COR-L47 (cell line): ENCODE results near the gene SPAG17.
A peak's percentile ranks its signal among the peaks of the same experiment; 100 is the strongest.
"Not testable (repeated sequence)": the region's sequence is repeated elsewhere in the genome, so short reads cannot be mapped to it uniquely, and the experiment has no call there.

Source experiments
- DNase-seq: peaks from one replicate; lab custom pipeline; 2025; lab: John Stamatoyannopoulos, UW

The SPAG17 gene

DNA sequence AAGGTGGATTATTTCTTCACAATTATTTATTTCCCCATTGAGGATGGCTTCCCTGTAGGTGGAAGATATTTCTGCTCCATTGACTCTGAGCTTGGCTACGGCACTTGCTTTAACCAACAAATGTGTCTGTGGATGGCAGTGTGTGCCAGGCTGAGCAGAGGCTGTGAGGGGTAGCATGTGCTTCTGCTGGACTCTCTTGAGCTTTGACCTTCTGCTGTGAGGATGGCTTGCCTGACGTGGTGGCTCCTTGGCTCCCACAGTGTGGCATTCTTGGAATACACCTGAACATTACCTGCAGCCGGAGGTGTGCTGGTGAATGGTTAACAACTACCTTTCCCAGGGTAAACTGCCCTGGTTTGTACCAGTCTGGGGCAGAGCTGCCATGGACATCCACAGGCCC lies 208.6 kb downstream of the SPAG17 start:
- DNase-seq, result no peak

DNA sequence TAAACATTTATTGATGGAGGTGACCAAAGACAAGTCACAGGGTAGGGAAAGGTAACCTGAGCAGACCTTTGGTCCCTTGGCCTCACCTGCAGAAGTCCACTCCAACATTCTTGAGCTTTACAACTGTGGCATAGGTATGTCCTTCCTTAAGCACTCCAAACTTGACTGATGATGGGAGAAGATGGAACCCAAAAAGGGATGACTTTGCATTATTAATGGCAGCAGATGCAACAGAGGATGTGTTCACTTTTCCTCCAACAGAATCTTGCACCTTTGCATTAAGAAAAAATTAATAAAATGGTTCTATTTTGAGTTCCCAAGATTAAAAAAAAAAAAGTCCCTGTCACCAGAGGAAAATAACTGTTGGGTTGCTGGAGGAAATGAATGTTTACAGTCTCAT lies 213.3 kb downstream of the SPAG17 start:
- DNase-seq, result no peak

DNA sequence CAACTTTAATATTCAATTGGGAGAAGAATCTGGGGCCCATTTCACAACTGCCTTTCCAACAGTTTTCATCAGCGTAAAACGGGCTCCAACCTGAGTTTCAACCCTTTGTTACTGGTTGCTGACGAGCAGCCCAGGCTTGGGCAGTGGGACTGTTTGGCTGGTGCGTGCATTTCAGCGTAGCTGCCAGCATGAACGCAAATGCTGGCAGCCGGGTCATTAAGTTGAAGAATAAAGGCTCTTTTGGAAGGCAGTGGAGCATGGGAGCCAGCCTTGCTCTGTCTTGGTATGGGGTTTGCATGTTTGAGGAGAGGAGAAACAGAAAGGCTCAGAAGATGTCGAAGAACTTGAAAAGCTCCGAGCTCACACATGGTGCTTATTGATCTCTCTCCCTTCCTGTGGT lies 214.8 kb downstream of the SPAG17 start:
- DNase-seq, result no peak

DNA sequence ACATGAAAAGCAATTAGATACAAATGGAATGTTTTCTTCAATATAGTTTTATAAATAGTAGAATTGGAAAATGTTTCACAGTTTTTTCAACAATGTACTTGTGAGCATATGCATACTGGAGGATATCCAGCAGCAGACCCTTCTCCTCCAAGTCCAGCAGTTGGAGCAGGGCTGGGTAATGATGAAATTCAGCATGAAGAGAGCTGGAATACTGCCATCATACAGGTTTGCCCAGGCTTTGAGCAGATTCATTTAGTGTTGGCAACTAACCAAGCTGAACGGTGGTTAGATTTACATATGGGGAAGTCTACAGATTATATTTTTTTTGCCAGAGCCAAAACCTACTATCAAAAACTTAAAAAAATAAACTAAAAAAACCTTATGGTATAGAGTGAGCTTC lies 217.1 kb downstream of the SPAG17 start:
- DNase-seq, result peak; percentile 59

DNA sequence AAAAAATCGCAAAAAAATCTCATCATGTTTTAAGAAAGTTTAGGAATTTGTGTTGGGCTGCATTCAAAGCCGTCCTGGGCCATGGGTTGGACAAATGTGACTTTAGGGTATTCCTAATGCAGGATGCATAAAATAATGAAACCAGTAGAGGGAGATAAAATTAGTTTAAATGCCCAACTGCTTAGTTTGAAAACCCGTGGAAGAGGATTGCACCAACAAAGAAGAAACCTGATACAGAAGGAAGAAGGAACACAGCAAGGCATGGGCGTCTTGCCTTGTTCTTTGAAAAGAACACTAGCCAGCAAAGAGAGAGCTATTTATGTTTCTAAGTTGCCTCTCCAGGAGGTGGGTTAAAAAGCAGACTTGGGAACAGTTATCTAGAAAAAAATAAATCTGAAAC lies 217.6 kb downstream of the SPAG17 start:
- DNase-seq, result peak; percentile 1

DNA sequence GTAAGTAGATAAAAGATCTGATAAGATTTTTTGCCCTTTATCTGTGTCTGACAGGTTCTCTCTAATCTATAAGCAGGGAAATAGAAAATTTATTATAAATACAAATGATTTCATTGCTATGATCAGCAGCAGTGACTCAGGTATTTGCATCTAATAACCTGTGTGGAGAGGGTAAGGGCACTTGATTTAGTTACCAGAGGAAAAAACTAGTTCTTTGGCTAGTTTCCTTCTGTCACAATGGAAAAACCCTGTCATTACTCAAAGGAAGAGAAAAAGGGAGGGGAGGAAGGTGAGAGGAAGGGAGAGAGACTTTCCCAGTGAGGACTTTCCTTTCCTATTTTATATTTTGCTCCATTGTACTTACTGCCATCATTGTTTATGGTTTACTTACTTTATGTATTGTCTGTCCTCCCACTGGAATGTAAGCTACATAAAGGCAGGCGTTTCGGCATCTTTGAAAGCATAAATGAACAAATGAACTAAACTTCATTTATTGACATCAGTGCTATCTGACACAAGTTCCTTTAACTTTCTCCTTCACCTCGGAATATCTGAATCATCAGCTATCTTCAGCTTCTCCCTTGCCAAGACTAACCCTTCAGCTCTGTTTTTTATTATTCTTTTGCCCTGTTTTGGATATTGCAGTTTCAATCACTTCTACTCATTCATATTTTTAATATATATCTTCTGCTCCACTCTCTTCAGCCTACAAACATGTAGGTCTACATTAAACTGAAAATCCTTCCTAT lies 220.6 kb downstream of the SPAG17 start:
- DNase-seq, result no peak

DNA sequence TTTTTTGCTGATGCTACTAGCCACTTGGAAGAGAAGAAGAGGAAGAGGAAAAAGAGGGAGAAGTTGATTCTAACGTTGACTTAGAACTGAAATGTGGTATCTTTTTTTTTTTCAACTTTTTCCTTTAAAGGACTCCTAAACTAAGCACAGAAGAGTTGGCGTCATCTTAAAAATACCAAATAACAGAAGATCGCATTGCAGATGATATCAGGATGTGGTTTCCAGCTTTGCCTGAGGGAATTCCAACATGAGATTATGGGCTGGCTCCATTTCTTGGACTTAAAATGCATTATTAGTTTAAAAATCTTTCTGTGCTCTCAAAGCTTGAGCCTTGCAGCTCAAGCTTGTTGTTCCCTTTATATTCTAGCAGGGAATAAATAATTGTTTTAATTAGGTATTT lies 225.7 kb downstream of the SPAG17 start:
- DNase-seq, result no peak

DNA sequence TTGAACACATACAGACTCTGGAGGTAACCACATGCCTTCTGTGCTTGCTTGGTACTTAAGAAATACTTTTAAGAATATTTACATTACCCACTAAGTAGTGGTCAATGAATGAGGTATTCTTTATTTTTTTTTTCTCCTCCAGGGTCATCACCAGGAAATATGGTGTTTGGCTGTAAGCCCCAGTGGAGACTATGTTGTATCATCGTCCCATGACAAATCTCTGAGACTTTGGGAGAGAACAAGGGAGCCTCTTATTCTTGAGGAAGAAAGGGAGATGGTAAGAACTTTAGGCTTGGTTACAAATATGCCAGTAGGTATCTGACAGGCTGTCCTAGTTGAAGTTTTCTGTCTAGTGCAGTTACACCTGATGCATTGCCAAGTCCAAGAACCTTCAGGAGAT lies 232.6 kb downstream of the SPAG17 start:
- DNase-seq, result no peak

DNA sequence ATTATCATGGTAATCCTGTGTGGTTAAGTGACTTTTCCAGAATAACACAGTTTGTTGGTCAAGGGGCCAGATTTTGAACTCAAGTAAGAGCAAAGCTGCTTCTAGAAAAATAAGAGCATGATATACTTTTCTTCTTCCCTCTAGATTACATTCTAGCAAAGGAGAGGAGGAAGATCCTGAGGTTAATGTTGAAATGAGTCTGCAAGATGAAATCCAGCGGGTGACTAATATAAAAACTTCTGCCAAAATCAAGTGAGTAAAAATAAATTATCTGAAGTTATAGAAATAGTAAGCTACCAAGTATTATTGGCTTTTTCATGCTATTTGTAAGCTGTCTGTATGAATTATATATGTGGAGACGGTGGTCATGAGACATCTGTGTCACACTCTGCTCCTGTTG lies 242.7 kb downstream of the SPAG17 start:
- DNase-seq, result no peak

DNA sequence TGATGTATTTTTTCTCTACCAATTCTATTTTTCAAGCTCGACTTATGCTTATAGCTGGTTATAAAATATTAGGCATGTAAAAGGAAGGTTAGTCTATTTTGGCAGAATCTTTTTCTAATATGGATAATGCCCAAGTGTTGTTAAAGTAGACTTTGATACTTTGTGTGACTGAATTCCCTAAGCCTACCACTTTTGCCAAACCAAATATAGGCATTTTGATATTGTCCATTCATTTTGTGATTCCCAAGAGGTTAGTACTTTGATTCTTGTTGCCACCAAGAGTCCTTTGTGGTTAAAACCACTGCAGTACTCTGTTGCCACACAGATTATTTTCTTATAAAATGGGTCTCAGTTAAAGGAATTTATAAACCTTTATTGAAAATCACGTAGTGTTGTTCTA lies 251.3 kb downstream of the SPAG17 start:
- DNase-seq, result no peak

DNA sequence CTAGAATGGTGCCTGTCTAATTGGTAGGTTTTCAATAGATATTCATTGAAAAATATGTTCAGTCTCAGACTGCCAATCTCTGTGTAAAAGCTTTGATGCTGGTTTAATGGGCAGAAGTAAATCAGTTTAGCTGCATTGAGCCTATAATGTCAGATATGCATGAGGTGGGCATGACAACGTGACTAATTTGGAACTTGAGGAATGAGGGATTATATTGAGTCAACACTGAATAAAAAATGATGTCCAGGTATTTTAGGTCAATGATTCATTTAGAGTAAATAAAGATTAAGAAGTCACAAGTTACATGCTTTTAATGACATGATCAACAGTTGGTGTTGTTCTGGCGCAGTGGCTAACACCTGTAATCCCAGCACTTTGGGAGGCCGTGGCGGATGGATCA lies 252.5 kb downstream of the SPAG17 start:
- no peak for DNase-seq

DNA sequence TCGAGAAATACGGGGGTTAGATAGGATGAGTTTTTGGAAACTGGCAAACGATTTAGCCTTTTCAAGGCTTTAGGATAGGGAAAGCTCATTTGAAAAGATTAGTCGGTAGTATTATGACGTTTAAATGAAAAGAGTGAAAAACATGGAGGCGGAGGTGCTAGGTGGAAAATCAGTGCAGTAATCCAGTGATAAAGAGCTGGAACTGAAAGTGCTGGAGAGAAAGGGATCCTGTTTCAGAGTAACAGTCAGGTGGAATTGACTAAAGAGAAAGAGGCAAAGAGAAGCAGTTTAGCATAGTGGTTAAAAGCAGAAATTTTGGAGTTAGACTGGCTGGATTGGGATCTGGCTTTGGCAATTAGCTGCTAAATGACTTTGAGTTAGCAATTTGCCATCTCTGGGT lies 254.5 kb downstream of the SPAG17 start:
- DNase-seq, result no peak

DNA sequence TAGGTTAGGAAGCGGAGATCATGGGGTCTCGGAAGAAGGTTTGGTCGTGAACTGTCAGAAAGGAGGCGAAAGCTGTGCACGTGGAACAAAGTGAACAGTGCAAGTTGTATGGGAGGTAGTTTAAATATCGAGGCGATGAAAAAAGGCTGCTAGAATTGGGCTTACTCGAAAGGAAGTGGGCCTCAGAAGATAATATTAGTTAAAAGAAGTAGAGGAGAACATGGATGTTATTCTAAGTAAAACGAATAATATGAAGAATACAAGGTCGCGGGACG lies 254.9 kb downstream of the SPAG17 start:
- DNase-seq, result no peak

DNA sequence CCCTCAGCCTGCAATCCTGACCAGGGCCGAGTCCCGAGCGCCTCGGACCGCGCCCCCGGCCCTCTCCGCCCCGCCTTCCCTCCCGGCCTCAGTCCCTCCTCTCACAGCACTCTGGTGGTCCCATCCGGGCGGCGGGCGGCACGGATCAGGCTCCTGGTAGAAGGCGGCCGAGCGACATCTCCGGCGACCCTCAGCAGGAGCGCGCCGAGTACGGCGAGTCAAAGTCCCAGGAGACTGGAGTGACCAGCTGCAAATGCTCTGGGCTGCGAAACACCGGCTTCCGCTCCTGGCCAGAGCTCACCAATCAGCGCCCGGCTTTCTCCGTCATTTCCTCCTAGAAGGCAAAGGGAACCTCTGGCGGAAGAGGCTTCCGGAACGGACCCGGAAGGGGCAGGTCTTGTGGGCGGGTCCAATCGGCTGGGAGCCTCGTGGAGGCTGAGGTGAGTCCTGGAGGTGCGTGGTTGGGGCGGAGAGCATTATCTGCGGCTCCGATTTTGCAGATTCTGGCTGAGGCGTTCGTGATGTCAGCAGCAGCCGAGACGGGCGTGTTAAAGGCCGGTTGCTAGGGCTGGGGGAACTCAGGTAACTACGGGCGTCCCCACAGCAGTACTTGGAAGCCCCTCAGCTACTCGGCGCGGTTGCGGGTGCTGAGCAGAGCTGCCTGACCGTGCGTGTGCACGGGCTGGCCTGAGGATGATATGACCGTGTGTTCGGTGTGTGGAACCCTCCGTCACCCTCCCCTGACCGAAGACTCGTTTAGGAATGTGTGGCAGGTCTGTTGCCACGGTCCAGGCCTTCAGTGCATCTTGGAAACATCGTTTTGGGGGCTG lies 255.5 kb downstream of the SPAG17 start, which contains the start of the genes GDAP2 and WDR3:
Gene GDAP2, minus strand, starts transcription at position 279 of the 830 bp plus-strand sequence. CDS start 9,264 bp downstream, outside the sequence.
Gene WDR3, plus strand, starts transcription at position 397 of the 830 bp plus-strand sequence. CDS start 3,581 bp downstream, outside the sequence.
- peak; percentile 93 for DNase-seq

DNA sequence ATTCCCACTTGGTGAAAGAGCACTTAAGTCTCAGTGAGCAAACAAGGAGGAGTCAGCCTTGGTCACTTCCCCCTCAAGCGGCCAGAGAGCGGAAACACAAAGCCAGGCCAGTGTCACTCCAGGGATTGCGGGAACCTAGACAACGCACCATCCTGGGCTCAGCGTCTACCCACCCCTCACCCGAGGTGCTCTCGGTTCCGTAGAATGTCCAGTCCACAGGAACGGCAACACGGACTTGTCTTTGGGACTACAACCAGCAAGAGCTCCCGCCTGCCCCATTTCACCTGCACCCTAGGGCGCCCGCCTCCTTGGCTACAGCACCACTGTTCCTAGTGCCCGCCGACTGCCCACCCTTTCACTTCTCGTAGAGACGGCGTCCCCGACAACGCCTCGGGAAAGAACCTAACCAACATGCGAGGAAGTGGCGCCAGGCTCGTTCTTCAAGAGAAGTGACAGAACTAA lies 256.1 kb downstream of the SPAG17 start:
- peak; percentile 50 for DNase-seq

DNA sequence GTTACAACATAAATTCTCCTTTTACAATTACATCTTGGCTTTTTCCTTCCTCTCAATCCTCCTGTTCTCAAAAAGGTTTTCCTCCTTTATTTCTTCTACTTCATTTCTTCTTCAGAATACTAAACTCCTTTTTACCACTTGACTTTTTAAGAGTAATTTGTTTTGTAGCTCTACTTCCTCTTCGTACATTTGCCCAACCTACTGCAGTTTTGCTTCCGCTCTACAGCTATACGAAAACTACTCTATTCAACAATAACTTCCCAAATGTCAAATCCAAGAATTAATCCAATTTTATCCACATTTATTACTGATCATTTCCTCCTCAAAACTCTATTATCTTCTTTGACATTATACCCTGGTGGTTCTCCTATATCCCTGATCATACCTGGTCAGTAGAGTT lies 259.0 kb downstream of the SPAG17 start:
- no peak for DNase-seq

DNA sequence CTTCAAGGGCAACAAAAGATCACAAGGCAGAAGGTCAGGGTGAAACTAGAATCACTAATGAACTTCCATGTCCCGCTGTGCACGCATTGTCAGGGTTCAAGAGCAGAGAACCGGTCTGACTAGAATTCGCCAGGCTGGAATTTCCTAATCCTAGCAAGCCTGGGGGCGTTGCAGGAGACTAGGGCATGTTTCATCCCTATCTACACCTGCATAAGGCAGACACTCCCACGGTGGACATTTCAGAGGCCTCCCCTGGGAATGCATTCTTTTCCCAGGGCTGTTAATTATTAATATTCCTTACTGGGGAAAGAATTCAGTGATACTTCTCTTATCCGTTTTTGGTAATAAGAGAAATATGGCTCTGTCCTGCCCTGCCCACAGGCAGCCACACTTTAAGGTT lies 262.3 kb downstream of the SPAG17 start:
- not testable (repeated sequence) for DNase-seq

DNA sequence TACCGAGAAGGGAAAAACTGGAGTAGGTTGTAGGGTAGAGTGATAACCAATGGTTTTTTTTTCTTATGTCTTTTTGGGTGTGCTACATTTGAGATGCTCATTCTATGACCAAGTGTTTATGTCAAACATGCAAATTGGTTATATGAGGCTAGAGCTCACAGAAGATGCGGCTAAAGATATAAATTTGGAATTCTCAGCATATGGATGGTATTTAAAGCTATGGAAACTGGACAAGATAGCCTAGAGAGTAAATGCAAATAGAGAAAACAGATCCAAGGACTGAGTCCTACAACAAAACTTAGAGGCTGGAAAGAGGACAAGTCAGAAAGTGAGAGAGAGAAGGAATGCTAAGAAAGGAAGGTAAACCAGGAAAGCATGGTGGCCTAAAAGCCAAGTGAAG lies 263.0 kb downstream of the SPAG17 start:
- DNase-seq, result no peak

DNA sequence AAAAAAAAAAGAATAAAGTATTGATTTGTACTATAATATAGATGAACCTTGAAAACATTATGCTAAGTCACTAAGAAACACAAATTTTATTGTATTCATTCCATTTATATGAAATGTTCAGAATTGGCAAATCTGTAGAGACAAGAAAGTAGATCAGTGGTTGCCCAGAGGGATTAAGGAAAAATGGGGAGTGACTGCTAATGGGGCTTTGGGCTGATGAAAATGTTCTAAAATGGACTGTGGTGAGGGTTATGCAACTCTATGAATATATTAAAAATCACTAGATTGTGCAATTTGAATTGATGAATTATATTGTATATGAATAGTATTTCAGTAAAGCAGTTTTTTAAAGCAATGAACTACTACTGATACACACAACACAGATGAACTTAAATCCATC lies 265.7 kb downstream of the SPAG17 start:
- DNase-seq, result no peak

DNA sequence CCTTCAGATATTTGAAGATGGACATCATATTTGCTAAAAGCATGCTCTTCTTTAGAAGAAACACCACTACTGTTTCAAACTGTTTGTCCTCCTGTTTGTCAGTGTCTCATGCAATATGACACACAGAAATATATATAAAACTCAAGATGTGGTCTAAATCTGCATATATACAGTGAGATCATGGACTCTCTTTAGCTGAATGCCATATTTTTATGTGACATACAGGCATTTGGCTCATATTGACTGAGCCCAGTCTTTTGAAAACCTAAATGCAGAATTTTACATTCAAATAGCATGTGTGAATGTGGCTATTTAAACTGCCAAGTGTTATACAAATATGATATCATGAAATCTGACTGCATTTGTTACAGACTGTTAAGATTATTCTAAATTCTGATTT lies 274.0 kb downstream of the SPAG17 start:
- DNase-seq, result no peak

DNA sequence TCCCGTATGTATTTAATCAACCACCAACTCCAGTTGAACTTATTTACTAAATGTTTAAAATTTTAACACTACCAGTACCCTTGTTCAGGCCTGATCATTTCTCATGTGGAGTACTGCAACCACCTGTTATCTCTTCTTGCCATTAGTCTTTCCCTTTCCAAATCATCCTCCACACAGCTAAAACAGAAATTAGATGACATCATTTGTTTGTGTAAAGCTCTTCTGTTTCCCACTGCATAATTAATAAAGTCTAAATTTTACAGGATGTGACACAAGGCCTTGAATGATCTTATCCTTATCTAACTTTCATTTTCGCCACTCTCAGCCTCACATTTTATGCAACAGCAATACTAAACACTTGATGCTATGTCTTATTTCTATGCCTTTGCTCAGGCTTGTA lies 280.0 kb downstream of the SPAG17 start:
- DNase-seq, result no peak

DNA sequence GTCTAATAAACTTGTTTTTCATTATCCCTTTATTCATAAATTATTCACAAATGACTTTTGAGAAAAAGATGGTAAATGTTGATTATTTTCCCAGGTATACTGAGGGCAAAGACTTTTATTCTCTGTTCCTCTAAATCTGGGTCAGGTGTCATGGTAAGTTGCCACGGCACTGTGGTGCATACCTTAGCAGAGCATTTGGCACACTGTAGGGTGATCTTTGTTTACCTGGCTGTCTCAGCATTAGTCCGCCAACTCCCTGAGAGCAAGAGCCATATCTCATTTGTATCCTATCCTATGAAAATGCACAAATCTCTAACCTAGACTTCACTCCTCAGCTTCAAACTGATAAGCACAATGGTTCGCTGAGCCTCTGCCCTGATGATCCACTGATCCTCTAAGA lies 280.5 kb downstream of the SPAG17 start:
- DNase-seq, result no peak
